Measurements from ENCODE around the gene OPA1. TPM values are rescaled to one million over a fixed set of nuclear protein-coding genes. Genes with fewer than 3 reads are reported as not detected.

OPA1 gene
- polyA plus RNA-seq, 1 donor (not counting 4 experiments of a cell fraction or from before 2014, with no cell fraction given) = 50.1 TPM

DNA sequence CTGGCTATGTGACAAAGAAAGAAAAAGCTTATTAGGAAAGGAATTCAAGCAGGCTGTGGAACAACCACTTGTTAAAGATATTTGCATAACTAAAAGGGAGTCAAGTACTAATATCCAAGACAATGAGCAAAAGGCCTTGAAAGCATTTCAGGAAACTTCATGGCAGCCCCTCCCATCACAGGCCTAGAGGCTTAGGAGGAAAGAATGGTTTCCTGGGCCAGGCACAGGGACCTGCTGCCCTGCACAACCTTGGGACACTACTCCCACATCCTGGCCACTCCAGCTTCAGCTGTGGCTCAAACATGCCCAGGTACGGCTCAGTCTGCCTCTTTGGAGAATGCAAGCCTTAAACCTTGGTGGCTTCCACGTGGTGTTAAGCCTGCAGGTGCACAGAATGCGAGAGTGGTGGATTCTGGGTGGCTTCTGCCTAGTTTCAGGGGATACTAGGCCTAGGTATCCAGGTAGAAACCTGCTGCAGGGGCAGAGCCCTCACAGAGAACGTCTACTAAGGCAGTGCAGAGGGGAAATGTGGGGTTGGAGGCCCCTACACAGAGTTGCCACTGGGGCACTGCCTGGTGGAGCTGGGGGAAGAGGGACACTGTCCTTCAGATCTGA lies 121.6 kb downstream of the OPA1 start:
- Histone ChIP-seq H3K9me1 (ENCODE audit: control insufficient read depth, extremely low read depth, insufficient read depth, low read length) (no peaks in the 10 kb centered on the region), H3K79me2 (ENCODE audit: control insufficient read depth, insufficient read depth, low read length) (no peaks in the 10 kb centered on the region), H3K36me3 (ENCODE audit: control insufficient read depth in 2 of 2, extremely low read depth in 1 of 2, insufficient read depth in 2 of 2, low read length in 2 of 2) (no peaks in the 10 kb centered on the region), H3K9ac (ENCODE audit: control insufficient read depth, extremely low read depth, insufficient read depth, low read length) (no peak overlapping the region), H3K4me3 (ENCODE audit: control insufficient read depth in 2 of 3, extremely low read depth in 1 of 3, insufficient read depth in 2 of 3, low read depth in 1 of 3, low read length in 3 of 3) (no peak overlapping the region), H3K27me3 (ENCODE audit: control insufficient read depth, extremely low read depth, insufficient read depth, low read length) (no peaks in the 10 kb centered on the region), H4K20me1 (ENCODE audit: control insufficient read depth, extremely low read depth, insufficient read depth, low read length) (no peaks in the 10 kb centered on the region), H3K9me3 (ENCODE audit: control insufficient read depth, low read depth, low read length) (peaks cover 6% of the 10 kb centered on the region), H3K4me1 (ENCODE audit: control insufficient read depth, extremely low read depth, insufficient read depth, low read length) (no peaks in the 10 kb centered on the region), H2AFZ (ENCODE audit: control insufficient read depth, low read length) (no peak overlapping the region), H3K27ac (ENCODE audit: control insufficient read depth, insufficient read depth, low read length) (no peak overlapping the region), H3K4me2 (ENCODE audit: control insufficient read depth, extremely low read depth, insufficient read depth, low read depth, low read length) (no peak overlapping the region)
- no peak for DNase-seq (ENCODE audit: low read depth, low spot score)
- FAIRE-seq = no peak
- TF ChIP-seq EZH2 (IDR thresholded peaks at IDR 0.05; ENCODE audit: low read length) = no peak
- TF ChIP-seq, protein P1, sequence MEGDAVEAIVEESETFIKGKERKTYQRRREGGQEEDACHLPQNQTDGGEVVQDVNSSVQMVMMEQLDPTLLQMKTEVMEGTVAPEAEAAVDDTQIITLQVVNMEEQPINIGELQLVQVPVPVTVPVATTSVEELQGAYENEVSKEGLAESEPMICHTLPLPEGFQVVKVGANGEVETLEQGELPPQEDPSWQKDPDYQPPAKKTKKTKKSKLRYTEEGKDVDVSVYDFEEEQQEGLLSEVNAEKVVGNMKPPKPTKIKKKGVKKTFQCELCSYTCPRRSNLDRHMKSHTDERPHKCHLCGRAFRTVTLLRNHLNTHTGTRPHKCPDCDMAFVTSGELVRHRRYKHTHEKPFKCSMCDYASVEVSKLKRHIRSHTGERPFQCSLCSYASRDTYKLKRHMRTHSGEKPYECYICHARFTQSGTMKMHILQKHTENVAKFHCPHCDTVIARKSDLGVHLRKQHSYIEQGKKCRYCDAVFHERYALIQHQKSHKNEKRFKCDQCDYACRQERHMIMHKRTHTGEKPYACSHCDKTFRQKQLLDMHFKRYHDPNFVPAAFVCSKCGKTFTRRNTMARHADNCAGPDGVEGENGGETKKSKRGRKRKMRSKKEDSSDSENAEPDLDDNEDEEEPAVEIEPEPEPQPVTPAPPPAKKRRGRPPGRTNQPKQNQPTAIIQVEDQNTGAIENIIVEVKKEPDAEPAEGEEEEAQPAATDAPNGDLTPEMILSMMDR (optimal IDR thresholded peaks at IDR 0.05 in 1 of 3, IDR thresholded peaks at IDR 0.05 in 1 of 3, conservative IDR thresholded peaks at IDR 0.05 in 1 of 3; ENCODE audit: extremely low read depth in 1 of 3, insufficient read depth in 2 of 3, low read length in 3 of 3) = no peak
- dilution Hi-C loops (cut with MboI; ENCODE audit: extremely low pct_ligation_motif_present, low sequenced_read_pairs) = no loop called here

DNA sequence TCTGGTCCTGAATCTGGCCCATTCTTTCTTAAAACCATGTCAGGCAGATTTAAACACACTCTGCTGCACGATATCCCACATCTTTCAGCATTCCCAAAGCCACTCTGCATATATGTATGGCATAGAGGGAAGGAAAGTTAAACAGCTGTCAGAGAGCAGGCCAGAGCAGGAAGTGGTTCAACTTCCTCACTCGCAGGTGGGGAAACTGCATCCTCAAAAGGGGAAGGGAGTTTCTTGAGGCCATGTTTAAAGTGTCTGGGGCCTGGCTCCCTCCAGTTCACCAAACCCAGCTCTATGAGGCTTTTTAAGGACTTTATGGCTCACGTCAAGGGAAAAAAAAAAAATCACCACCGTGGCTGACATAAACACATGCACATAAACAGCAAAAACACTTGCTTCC lies 123.1 kb downstream of the OPA1 start:
- Histone ChIP-seq H3K9me1 (ENCODE audit: control insufficient read depth, extremely low read depth, insufficient read depth, low read length) (no peaks in the 10 kb centered on the region), H2AFZ (ENCODE audit: control insufficient read depth, low read length) (no peak overlapping the region), H3K27me3 (ENCODE audit: control insufficient read depth, extremely low read depth, insufficient read depth, low read length) (no peaks in the 10 kb centered on the region), H3K4me2 (ENCODE audit: control insufficient read depth, extremely low read depth, insufficient read depth, low read depth, low read length) (no peak overlapping the region), H3K9me3 (ENCODE audit: control insufficient read depth, low read depth, low read length) (peaks cover 6% of the 10 kb centered on the region), H3K79me2 (ENCODE audit: control insufficient read depth, insufficient read depth, low read length) (no peaks in the 10 kb centered on the region), H4K20me1 (ENCODE audit: control insufficient read depth, extremely low read depth, insufficient read depth, low read length) (no peaks in the 10 kb centered on the region), H3K4me3 (ENCODE audit: control insufficient read depth in 2 of 3, extremely low read depth in 1 of 3, insufficient read depth in 2 of 3, low read depth in 1 of 3, low read length in 3 of 3) (no peak overlapping the region), H3K4me1 (ENCODE audit: control insufficient read depth, extremely low read depth, insufficient read depth, low read length) (no peaks in the 10 kb centered on the region), H3K9ac (ENCODE audit: control insufficient read depth, extremely low read depth, insufficient read depth, low read length) (no peak overlapping the region), H3K27ac (ENCODE audit: control insufficient read depth, insufficient read depth, low read length) (no peak overlapping the region), H3K36me3 (ENCODE audit: control insufficient read depth in 2 of 2, extremely low read depth in 1 of 2, insufficient read depth in 2 of 2, low read length in 2 of 2) (no peaks in the 10 kb centered on the region)
- TF ChIP-seq, protein P1 (optimal IDR thresholded peaks at IDR 0.05 in 1 of 3, IDR thresholded peaks at IDR 0.05 in 1 of 3, conservative IDR thresholded peaks at IDR 0.05 in 1 of 3; ENCODE audit: extremely low read depth in 1 of 3, insufficient read depth in 2 of 3, low read length in 3 of 3) = no peak
- TF ChIP-seq EZH2 (IDR thresholded peaks at IDR 0.05; ENCODE audit: low read length) = no peak
- DNase-seq (ENCODE audit: low read depth, low spot score) (no peak), FAIRE-seq (no peak)
- dilution Hi-C loops (cut with MboI; ENCODE audit: extremely low pct_ligation_motif_present, low sequenced_read_pairs) = no loop called here
